Spleen (tissue), 11 donors: ENCODE measurements around the gene GSX1. TPM values are rescaled to one million over a fixed set of nuclear protein-coding genes. Genes with fewer than 3 reads are reported as not detected.
"Not testable (repeated sequence)": the region's sequence is repeated elsewhere in the genome, so short reads cannot be mapped to it uniquely, and the experiment has no call there.

Source experiments
- DNase-seq: peaks from one replicate; pipeline ENCODE4 v3.0.0-alpha.2; 2020
- H3K27ac ChIP-seq, 8 donors: fragments of 200-600 bp; sonication (generic) in 7 of 8; 1 replicate in 4 of 8; 2 replicates in 4 of 8; pipeline versions ENCODE4 v1.5.0 to v1.8.0; 2016 to 2021; ENCODE audit warnings: inconsistent platforms in 4 of 8, mild to moderate bottlenecking in 4 of 8, moderate library complexity in 1 of 8
- H3K27me3 ChIP-seq, 7 donors: fragments of 200-600 bp; sonication (generic) in 6 of 7; replicated peaks in 1 of 7; 1 replicate in 4 of 7; 2 replicates in 3 of 7; pipeline versions ENCODE4 v1.5.0 to v1.8.0; 2016 to 2021; ENCODE audit warnings: inconsistent platforms in 3 of 7, mild to moderate bottlenecking in 1 of 7
- H3K36me3 ChIP-seq, 6 donors: fragments of 200-600 bp; sonication (generic) in 5 of 6; 1 replicate in 4 of 6; 2 replicates in 2 of 6; pipeline versions ENCODE4 v1.5.0 to v1.8.0; 2016 to 2021; ENCODE audit warnings: inconsistent platforms in 2 of 6
- H3K4me1 ChIP-seq, 6 donors: fragments of 200-600 bp; sonication (generic) in 5 of 6; 1 replicate in 3 of 6; 2 replicates in 3 of 6; pipeline versions ENCODE4 v1.5.0 to v1.8.0; 2016 to 2021; ENCODE audit warnings: inconsistent platforms in 3 of 6
- H3K4me3 ChIP-seq, 8 donors: fragments of 200-600 bp; sonication (generic) in 7 of 8; 1 replicate in 4 of 8; 2 replicates in 4 of 8; pipeline versions ENCODE4 v1.5.0 to v1.8.0; 2016 to 2021; ENCODE audit warnings: inconsistent platforms in 4 of 8, mild to moderate bottlenecking in 4 of 8, moderate library complexity in 2 of 8
- H3K9me3 ChIP-seq, 8 donors: fragments of 200-600 bp; sonication (generic) in 7 of 8; 1 replicate in 4 of 8; 2 replicates in 4 of 8; pipeline versions ENCODE4 v1.5.0 to v1.8.0; 2016 to 2021; ENCODE audit warnings: inconsistent platforms in 4 of 8
- CTCF ChIP-seq, 11 experiments: fragments of 200-600 bp in 7 of 11; fragments of 450-650 bp in 4 of 11; sonication (generic) in 4 of 11; IDR thresholded peaks in 8 of 11; conservative IDR thresholded peaks in 3 of 11; 1 replicate in 7 of 11; 2 replicates in 4 of 11; pipeline versions ENCODE4 v1.4.0 to v1.8.0; 2016 to 2021; ENCODE audit warnings: antibody characterized with exemption in 11 of 11, inconsistent platforms in 4 of 11, mild to moderate bottlenecking in 1 of 11
- POLR2A ChIP-seq, 3 donors: fragments of 450-650 bp; IDR thresholded peaks; one replicate each; pipeline ENCODE4 v1.5.1; 2017; ENCODE audit warnings: antibody characterized with exemption in 3 of 3, mild to moderate bottlenecking in 1 of 3
- POLR2AphosphoS5 ChIP-seq, 3 donors: sonication (generic); formaldehyde crosslinking; IDR thresholded peaks; one replicate each; pipeline ENCODE4 v1.5.1; 2017; ENCODE audit warnings: antibody characterized with exemption in 3 of 3
- WGBS, 5 donors: extraction: QIAGEN DNeasy Blood & Tissue Kit in 3 of 5; methylation state at CpG; one replicate each; pipeline versions ENCODE4 v1.1.5 to v1.1.7; 2013 to 2018; 5-methylcytosine and 5-hydroxymethylcytosine counted together
- intact Hi-C: fragments of 100-400 bp; cut with DNase I; formaldehyde crosslinking; loops from one replicate; pipeline ENCODE4 v1.15.0; 2023; ENCODE audit warnings: low total_unique reads
- polyA plus RNA-seq, 3 donors: library from polyadenylated mRNA; stranded (reverse); fragments of 200-250 nt; gene quantifications; one replicate each; pipeline ENCODE4 v1.2.1, GENCODE V29; 2013
- total RNA-seq, 7 donors: library from RNA; depleted of rRNA in 3 of 7; stranded (reverse); fragments of >200 nt in 3 of 7; fragmentation: NEBNext Ultra II Directional in 4 of 7; extraction: Animal tissue kit (Norgen Biotek cat#: 25700) in 4 of 7; gene quantifications; one replicate each; pipeline versions ENCODE4 v1.1.0 to v1.2.1, GENCODE V29; 2016 to 2021
- donor health status: healthy with polysubstance abuse.
- donor health status: DM: no; HTN: no; CAD: no; lungs with moderate emphysema.
- donor health status: DM: no; HTN: no; CAD: no.
- donor health status: Bipolar disorder and iron deficiency.
- donor health status: healthy.
- donor health status: DM: no; HTN: no; CAD: no.
- donor health status: DM: yes; HTN: yes; CAD: no.

The GSX1 gene
- total and polyA plus RNA-seq, 10 donors, result not detected

- peaks cover 0 to 88% (median 8%) of the 10 kb centered on the region in 7 donors for H3K27me3 ChIP-seq
- 53 to 70% (median 67%) methylated on average over 2 of the region's 2 CpGs for WGBS, 5 donors
- TF ChIP-seq POLR2AphosphoS5 (IDR thresholded peaks at IDR 0.05) (no peak), POLR2A (IDR thresholded peaks at IDR 0.05) (no peak), CTCF (IDR thresholded peaks at IDR 0.05 in 8 of 11, conservative IDR thresholded peaks at IDR 0.05 in 3 of 11) (no peak)
These were observed 18.2 kb downstream of the GSX1 start for GRCh38 chr13:27810461-27810860.

GRCh38 chr13:27813826-27814225 lies 21.5 kb downstream of the GSX1 start:
- DNase-seq, result no peak
- TF ChIP-seq CTCF (IDR thresholded peaks at IDR 0.05 in 8 of 11, conservative IDR thresholded peaks at IDR 0.05 in 3 of 11) (no peak), POLR2A (IDR thresholded peaks at IDR 0.05) (no peak), POLR2AphosphoS5 (IDR thresholded peaks at IDR 0.05) (no peak)
- Histone ChIP-seq H3K4me1 (no peaks in the 10 kb centered on the region), H3K9me3 (no peaks in the 10 kb centered on the region), H3K27me3 (peaks cover 0 to 91% (median 7%) of the 10 kb centered on the region in 7 donors), H3K4me3 (no peak overlapping the region), H3K27ac (no peak overlapping the region), H3K36me3 (no peaks in the 10 kb centered on the region)
- intact Hi-C loops, result no loop called here
- WGBS, 5 donors, result 69 to 79% (median 78%) methylated on average over 9 of the region's 9 CpGs

More at GRCh38 chr13:27810461-27810860, 18.2 kb downstream of the GSX1 start:
- Histone ChIP-seq H3K4me1 (no peaks in the 10 kb centered on the region), H3K4me3 (no peak overlapping the region), H3K9me3 (no peaks in the 10 kb centered on the region), H3K27ac (no peak overlapping the region), H3K36me3 (no peaks in the 10 kb centered on the region)
- intact Hi-C loops, result no loop called here
- DNase-seq, result no peak

- DNase-seq, H3K27ac ChIP-seq, H3K4me3 ChIP-seq, H3K4me1 ChIP-seq, H3K36me3 ChIP-seq, H3K9me3 ChIP-seq, intact Hi-C loops: not testable (repeated sequence)
- WGBS, 5 donors, result 84 to 89% (median 85%) methylated on average over 2 of the region's 2 CpGs
- peaks cover 3 to 98% (median 44%) of the 10 kb centered on the region in 7 donors for H3K27me3 ChIP-seq
These were observed 25.5 kb downstream of the GSX1 start for GRCh38 chr13:27817832-27818231.

- H3K4me3 ChIP-seq, result no peak overlapping the region
- TF ChIP-seq POLR2A (IDR thresholded peaks at IDR 0.05), result no peak
- TF ChIP-seq CTCF (IDR thresholded peaks at IDR 0.05 in 8 of 11, conservative IDR thresholded peaks at IDR 0.05 in 3 of 11), result no peak
- TF ChIP-seq POLR2AphosphoS5 (IDR thresholded peaks at IDR 0.05), result no peak
- no peaks in the 10 kb centered on the region for H3K36me3 ChIP-seq
- H3K9me3 ChIP-seq, result no peaks in the 10 kb centered on the region
- no peak for DNase-seq
- peaks cover 3 to 100% (median 70%) of the 10 kb centered on the region in 7 donors for H3K27me3 ChIP-seq
- no peaks in the 10 kb centered on the region for H3K4me1 ChIP-seq
- intact Hi-C loops, result loop anchor here (10.0 kb wide), 2 partner anchors 286 to 836 kb away; no protein-coding TSS in a partner anchor
- 4 to 7% (median 4%) methylated on average over 41 to 46 of the region's 46 CpGs for WGBS, 5 donors
- no peak overlapping the region for H3K27ac ChIP-seq
These were observed 28.5 kb downstream of the GSX1 start for GRCh38 chr13:27820524-27821482.
